ENCODE data around the gene KRT85.

- TF ChIP-seq CTCF (IDR thresholded peaks at IDR 0.05; ENCODE audit: insufficient read depth, low read depth, low read length): no peak
- no peak for TF ChIP-seq EZH2 (IDR thresholded peaks at IDR 0.05; ENCODE audit: insufficient read depth, low read length)
These were observed 46.4 kb downstream of the KRT85 start, which contains the start of gene KRT83 for GRCh38 chr12:52320784-52321400.

All from astrocyte (in vitro differentiated cells and primary cell).